Measurements from ENCODE around the gene PCDH1.
A peak's percentile ranks its signal among the peaks of the same experiment; 100 is the strongest.

The PCDH1 gene

DNA sequence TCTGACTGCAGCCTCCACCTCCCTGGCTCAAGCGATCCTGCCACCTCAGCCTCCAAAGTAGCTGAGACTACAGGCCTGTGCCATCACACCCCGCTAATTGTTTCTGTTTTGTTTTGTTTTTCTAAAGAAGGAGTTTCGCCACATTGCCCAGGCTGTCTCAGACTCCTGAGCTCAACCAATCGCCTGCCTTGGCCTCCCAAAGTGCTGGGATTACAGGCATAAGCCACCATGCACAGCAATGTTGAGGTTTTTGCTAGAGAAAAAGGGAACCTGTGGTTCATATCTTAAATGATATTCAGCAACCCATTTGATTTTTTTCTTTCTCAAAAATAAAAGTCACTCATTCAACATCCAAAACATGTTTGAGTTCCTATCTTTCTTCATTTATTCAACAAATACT lies 25.1 kb upstream of the PCDH1 start:
- no peak for TF ChIP-seq TOX (CRISPR knock-in tag; IDR thresholded peaks at IDR 0.05; ENCODE audit: borderline replicate concordance)
- TF ChIP-seq ZFP30 (CRISPR knock-in tag; IDR thresholded peaks at IDR 0.05), result no peak
- TF ChIP-seq BACH2 (CRISPR knock-in tag; IDR thresholded peaks at IDR 0.05; ENCODE audit: borderline replicate concordance), result no peak
- no peak for TF ChIP-seq GLIS3 (CRISPR knock-in tag; IDR thresholded peaks at IDR 0.05)
- no peak for TF ChIP-seq CSDC2 (CRISPR knock-in tag; IDR thresholded peaks at IDR 0.05)
- TF ChIP-seq TCF4 (CRISPR knock-in tag; IDR thresholded peaks at IDR 0.05; ENCODE audit: borderline replicate concordance), result no peak
- TF ChIP-seq ZC3H10 (CRISPR knock-in tag; IDR thresholded peaks at IDR 0.05), result no peak
- no peak for TF ChIP-seq TSHZ2 (CRISPR knock-in tag; IDR thresholded peaks at IDR 0.05)
- no peak for TF ChIP-seq ZNF8 (CRISPR knock-in tag; IDR thresholded peaks at IDR 0.05)
- TF ChIP-seq RARB (CRISPR knock-in tag; IDR thresholded peaks at IDR 0.05), result no peak
- TF ChIP-seq, protein P1, sequence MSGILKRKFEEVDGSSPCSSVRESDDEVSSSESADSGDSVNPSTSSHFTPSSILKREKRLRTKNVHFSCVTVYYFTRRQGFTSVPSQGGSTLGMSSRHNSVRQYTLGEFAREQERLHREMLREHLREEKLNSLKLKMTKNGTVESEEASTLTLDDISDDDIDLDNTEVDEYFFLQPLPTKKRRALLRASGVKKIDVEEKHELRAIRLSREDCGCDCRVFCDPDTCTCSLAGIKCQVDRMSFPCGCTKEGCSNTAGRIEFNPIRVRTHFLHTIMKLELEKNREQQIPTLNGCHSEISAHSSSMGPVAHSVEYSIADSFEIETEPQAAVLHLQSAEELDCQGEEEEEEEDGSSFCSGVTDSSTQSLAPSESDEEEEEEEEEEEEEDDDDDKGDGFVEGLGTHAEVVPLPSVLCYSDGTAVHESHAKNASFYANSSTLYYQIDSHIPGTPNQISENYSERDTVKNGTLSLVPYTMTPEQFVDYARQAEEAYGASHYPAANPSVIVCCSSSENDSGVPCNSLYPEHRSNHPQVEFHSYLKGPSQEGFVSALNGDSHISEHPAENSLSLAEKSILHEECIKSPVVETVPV (CRISPR knock-in tag; IDR thresholded peaks at IDR 0.05), result no peak
- no peak for TF ChIP-seq CREB5 (CRISPR knock-in tag; IDR thresholded peaks at IDR 0.05; ENCODE audit: low read depth)
- TF ChIP-seq ESRRG (CRISPR knock-in tag; IDR thresholded peaks at IDR 0.05), result no peak
- TF ChIP-seq, protein P2, sequence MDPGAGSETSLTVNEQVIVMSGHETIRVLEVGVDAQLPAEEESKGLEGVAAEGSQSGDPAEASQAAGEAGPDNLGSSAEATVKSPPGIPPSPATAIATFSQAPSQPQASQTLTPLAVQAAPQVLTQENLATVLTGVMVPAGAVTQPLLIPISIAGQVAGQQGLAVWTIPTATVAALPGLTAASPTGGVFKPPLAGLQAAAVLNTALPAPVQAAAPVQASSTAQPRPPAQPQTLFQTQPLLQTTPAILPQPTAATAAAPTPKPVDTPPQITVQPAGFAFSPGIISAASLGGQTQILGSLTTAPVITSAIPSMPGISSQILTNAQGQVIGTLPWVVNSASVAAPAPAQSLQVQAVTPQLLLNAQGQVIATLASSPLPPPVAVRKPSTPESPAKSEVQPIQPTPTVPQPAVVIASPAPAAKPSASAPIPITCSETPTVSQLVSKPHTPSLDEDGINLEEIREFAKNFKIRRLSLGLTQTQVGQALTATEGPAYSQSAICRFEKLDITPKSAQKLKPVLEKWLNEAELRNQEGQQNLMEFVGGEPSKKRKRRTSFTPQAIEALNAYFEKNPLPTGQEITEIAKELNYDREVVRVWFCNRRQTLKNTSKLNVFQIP (CRISPR knock-in tag; IDR thresholded peaks at IDR 0.05; ENCODE audit: borderline replicate concordance, low read depth), result no peak
- no peak for TF ChIP-seq PPARA (CRISPR knock-in tag; IDR thresholded peaks at IDR 0.05; ENCODE audit: borderline replicate concordance)
- no peak for ATAC-seq

- no peak; the same call in 2 of the 3 replicates for ATAC-seq
Measured at GRCh38 chr5:141902015-141902814, 24.0 kb upstream of the PCDH1 start.

DNA sequence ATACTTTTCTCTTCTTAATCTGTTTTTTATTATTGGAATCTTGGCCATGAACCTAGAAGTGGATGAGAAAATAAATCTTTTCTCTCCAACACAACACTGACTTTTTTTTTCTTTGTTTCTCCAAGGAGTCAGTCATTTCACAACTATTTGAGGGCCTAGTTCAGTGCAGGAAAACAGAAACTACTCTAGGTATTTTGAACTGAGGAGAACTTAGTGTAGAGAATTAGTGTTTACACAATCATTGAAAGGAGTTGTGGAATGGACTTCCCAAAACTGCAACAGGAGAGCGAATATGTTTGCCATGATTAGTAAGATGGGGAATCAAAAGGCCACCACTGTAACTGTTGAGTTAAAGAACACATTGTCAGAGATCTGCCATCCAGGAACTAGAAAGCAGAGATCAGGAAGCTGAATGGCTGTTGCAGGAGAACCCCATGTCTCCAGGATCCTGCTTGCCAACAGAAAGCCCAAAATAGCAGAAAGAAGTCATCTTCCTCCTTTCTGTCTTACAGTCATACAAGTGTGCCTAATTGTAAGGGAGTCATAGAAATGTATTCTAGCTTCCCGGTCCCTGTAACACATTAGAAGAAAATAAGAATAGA lies 20.3 kb upstream of the PCDH1 start:
- no peak for ATAC-seq
- TF ChIP-seq OSR1 (CRISPR knock-in tag; IDR thresholded peaks at IDR 0.05) (no peak), GLIS3 (CRISPR knock-in tag; IDR thresholded peaks at IDR 0.05) (no peak), TOX (CRISPR knock-in tag; IDR thresholded peaks at IDR 0.05; ENCODE audit: borderline replicate concordance) (no peak), RARB (CRISPR knock-in tag; IDR thresholded peaks at IDR 0.05) (no peak)
- TF ChIP-seq, protein P2 (CRISPR knock-in tag; IDR thresholded peaks at IDR 0.05; ENCODE audit: borderline replicate concordance, low read depth), result no peak

More at GRCh38 chr5:141902015-141902814, 24.0 kb upstream of the PCDH1 start:
- TF ChIP-seq SNAI2 (CRISPR knock-in tag; IDR thresholded peaks at IDR 0.05) (no peak), BACH2 (CRISPR knock-in tag; IDR thresholded peaks at IDR 0.05; ENCODE audit: borderline replicate concordance) (no peak), ZNF70 (CRISPR knock-in tag; IDR thresholded peaks at IDR 0.05) (0 out of 2 replicates have a peak, but pooled peaks have one; percentile 24), RARB (CRISPR knock-in tag; IDR thresholded peaks at IDR 0.05) (no peak), TOX (CRISPR knock-in tag; IDR thresholded peaks at IDR 0.05; ENCODE audit: borderline replicate concordance) (no peak), ZFP30 (CRISPR knock-in tag; IDR thresholded peaks at IDR 0.05) (no peak), ESRRG (CRISPR knock-in tag; IDR thresholded peaks at IDR 0.05) (no peak)
- TF ChIP-seq, protein P3, sequence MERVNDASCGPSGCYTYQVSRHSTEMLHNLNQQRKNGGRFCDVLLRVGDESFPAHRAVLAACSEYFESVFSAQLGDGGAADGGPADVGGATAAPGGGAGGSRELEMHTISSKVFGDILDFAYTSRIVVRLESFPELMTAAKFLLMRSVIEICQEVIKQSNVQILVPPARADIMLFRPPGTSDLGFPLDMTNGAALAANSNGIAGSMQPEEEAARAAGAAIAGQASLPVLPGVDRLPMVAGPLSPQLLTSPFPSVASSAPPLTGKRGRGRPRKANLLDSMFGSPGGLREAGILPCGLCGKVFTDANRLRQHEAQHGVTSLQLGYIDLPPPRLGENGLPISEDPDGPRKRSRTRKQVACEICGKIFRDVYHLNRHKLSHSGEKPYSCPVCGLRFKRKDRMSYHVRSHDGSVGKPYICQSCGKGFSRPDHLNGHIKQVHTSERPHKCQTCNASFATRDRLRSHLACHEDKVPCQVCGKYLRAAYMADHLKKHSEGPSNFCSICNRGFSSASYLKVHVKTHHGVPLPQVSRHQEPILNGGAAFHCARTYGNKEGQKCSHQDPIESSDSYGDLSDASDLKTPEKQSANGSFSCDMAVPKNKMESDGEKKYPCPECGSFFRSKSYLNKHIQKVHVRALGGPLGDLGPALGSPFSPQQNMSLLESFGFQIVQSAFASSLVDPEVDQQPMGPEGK (CRISPR knock-in tag; IDR thresholded peaks at IDR 0.05; ENCODE audit: borderline replicate concordance), result no peak

Data from SK-N-SH treated with all-trans-retinoic acid at 6 μM for 48 hours (cell line).